HEK293 (cell line): ENCODE measurements around the gene HIRA.
A peak's percentile ranks its signal among the peaks of the same experiment; 100 is the strongest.

ENCODE experiments used
- CTCF ChIA-PET: fragments of 350-600 bp; formaldehyde crosslinking; extraction: SDS; loops from one replicate; lab custom pipeline; 2021; ENCODE audit warnings: antibody characterized with exemption; lab: Yijun Ruan, JAX
- POLR2A ChIA-PET: fragments of 300-600 bp; formaldehyde crosslinking; extraction: SDS; loops from one replicate; lab custom pipeline; 2020; ENCODE audit warnings: antibody characterized with exemption, inconsistent platforms; lab: Yijun Ruan, JAX
- H3K27ac ChIP-seq: fragments of 200-500 bp; sonication (Bioruptor generic); 2 replicates; pipeline ENCODE4 v1.5.1; 2014; ENCODE audit warnings: low read depth, low read length, control low read depth, inconsistent platforms; ENCODE audit errors: extremely low read depth
- H3K36me3 ChIP-seq, 2 experiments: fragments of 200-500 bp in 1 of 2; sonication (Bioruptor generic) in 1 of 2; 1 replicate in 1 of 2; 2 replicates in 1 of 2; pipeline ENCODE4 v1.5.1; 2014 to 2017; ENCODE audit warnings: inconsistent platforms in 2 of 2, low read length in 2 of 2; ENCODE audit not compliant: control insufficient read depth in 2 of 2, insufficient read depth in 1 of 2
- H3K4me1 ChIP-seq: fragments of 200-500 bp; sonication (Bioruptor generic); 2 replicates; pipeline ENCODE4 v1.5.1; 2014; ENCODE audit warnings: mild to moderate bottlenecking, low read length, inconsistent platforms; ENCODE audit not compliant: control insufficient read depth, insufficient read depth
- H3K4me3 ChIP-seq: 2 replicates; pipeline ENCODE4 v1.5.1; 2011; ENCODE audit warnings: low read depth, mild to moderate bottlenecking, control low read depth, low read length, moderate library complexity
- H3K9me3 ChIP-seq: fragments of 200-500 bp; sonication (Bioruptor generic); 2 replicates; pipeline ENCODE4 v1.5.1; 2014; ENCODE audit warnings: low read depth, low read length, inconsistent platforms; ENCODE audit not compliant: control insufficient read depth, insufficient read depth
- BCL11A ChIP-seq: fragments of 450-650 bp; formaldehyde crosslinking; IDR thresholded peaks from 2 replicates; pipeline ENCODE4 v1.5.1; 2016; ENCODE audit warnings: low read depth, missing biosample characterization, missing genetic modification characterization
- GLIS1 ChIP-seq: fragments of 450-650 bp; formaldehyde crosslinking; IDR thresholded peaks from 2 replicates; pipeline ENCODE4 v1.5.1; 2016; ENCODE audit warnings: missing biosample characterization, missing genetic modification characterization
- SCRT1 ChIP-seq: fragments of 450-650 bp; formaldehyde crosslinking; IDR thresholded peaks from 2 replicates; pipeline ENCODE4 v1.5.1; 2016; ENCODE audit warnings: missing biosample characterization, missing genetic modification characterization, borderline replicate concordance
- SCRT2 ChIP-seq: fragments of 450-650 bp; formaldehyde crosslinking; IDR thresholded peaks from 2 replicates; pipeline ENCODE4 v1.5.1; 2016; ENCODE audit warnings: missing biosample characterization, missing genetic modification characterization
- SP7 ChIP-seq: fragments of 450-650 bp; formaldehyde crosslinking; IDR thresholded peaks from 2 replicates; pipeline ENCODE4 v1.5.1; 2016; ENCODE audit warnings: missing biosample characterization, missing genetic modification characterization
- ZBTB17 ChIP-seq: fragments of 450-650 bp; formaldehyde crosslinking; IDR thresholded peaks from 2 replicates; pipeline ENCODE4 v1.5.1; 2016; ENCODE audit warnings: missing biosample characterization, missing genetic modification characterization
- ZNF132 ChIP-seq: fragments of 450-650 bp; formaldehyde crosslinking; IDR thresholded peaks from 2 replicates; pipeline ENCODE4 v1.5.1; 2017; ENCODE audit warnings: missing biosample characterization, missing genetic modification characterization, borderline replicate concordance
- ZNF473 ChIP-seq: fragments of 450-650 bp; formaldehyde crosslinking; IDR thresholded peaks from 2 replicates; pipeline ENCODE4 v1.5.1; 2017; ENCODE audit warnings: missing biosample characterization, missing genetic modification characterization
- TF ChIP-seq, protein P1 (sequence below): fragments of 450-650 bp; formaldehyde crosslinking; IDR thresholded peaks from 2 replicates; pipeline ENCODE4; 2016; ENCODE audit warnings: missing biosample characterization, missing genetic modification characterization
- TF ChIP-seq, protein P2 (sequence below): fragments of 450-650 bp; formaldehyde crosslinking; IDR thresholded peaks from 2 replicates; pipeline ENCODE4 v1.5.1; 2016; ENCODE audit warnings: missing biosample characterization, missing genetic modification characterization
- TF ChIP-seq, protein P3 (sequence below): fragments of 450-650 bp; formaldehyde crosslinking; IDR thresholded peaks from 2 replicates; pipeline ENCODE4 v1.5.1; 2017; ENCODE audit warnings: missing biosample characterization, missing genetic modification characterization

Gene HIRA

DNA sequence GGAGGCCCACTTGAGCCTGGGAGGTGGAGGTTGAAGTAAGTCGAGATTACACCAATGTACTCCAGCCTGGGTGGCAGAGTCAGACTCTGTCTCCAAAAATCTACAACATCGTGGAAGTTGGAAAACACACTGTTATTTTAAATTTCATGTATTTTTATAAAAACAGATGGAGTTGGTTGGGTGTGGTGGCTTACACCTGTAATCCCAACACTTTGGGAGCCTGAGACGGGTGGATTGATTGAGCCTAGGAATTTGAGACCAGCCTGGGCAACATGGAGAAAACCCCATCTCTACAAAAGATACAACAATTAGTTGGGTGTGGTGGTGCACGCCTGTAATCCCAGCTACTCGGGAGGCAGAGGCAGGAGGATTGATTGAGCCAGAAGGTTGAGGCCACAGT, 88.1 kb downstream of the HIRA start:
- TF ChIP-seq, protein P1, sequence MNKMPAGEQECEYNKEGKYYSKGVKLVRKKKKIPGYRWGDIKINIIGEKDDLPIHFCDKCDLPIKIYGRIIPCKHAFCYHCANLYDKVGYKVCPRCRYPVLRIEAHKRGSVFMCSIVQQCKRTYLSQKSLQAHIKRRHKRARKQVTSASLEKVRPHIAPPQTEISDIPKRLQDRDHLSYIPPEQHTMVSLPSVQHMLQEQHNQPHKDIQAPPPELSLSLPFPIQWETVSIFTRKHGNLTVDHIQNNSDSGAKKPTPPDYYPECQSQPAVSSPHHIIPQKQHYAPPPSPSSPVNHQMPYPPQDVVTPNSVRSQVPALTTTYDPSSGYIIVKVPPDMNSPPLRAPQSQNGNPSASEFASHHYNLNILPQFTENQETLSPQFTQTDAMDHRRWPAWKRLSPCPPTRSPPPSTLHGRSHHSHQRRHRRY (tag by site-specific recombination): no peak
- TF ChIP-seq, protein P2, sequence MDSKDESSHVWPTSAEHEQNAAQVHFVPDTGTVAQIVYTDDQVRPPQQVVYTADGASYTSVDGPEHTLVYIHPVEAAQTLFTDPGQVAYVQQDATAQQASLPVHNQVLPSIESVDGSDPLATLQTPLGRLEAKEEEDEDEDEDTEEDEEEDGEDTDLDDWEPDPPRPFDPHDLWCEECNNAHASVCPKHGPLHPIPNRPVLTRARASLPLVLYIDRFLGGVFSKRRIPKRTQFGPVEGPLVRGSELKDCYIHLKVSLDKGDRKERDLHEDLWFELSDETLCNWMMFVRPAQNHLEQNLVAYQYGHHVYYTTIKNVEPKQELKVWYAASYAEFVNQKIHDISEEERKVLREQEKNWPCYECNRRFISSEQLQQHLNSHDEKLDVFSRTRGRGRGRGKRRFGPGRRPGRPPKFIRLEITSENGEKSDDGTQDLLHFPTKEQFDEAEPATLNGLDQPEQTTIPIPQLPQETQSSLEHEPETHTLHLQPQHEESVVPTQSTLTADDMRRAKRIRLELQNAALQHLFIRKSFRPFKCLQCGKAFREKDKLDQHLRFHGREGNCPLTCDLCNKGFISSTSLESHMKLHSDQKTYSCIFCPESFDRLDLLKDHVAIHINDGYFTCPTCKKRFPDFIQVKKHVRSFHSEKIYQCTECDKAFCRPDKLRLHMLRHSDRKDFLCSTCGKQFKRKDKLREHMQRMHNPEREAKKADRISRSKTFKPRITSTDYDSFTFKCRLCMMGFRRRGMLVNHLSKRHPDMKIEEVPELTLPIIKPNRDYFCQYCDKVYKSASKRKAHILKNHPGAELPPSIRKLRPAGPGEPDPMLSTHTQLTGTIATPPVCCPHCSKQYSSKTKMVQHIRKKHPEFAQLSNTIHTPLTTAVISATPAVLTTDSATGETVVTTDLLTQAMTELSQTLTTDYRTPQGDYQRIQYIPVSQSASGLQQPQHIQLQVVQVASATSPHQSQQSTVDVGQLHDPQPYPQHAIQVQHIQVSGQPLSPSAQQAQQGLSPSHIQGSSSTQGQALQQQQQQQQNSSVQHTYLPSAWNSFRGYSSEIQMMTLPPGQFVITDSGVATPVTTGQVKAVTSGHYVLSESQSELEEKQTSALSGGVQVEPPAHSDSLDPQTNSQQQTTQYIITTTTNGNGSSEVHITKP (tag by site-specific recombination): no peak
- TF ChIP-seq ZNF473: no peak
- no peak for TF ChIP-seq ZBTB17 (tag by site-specific recombination)
- POLR2A ChIA-PET: interaction anchor here (0.6 kb wide), 1 partner anchor 26 kb away, joined by 3 read pairs; no protein-coding TSS in a partner anchor
- CTCF ChIA-PET: no interaction called here

DNA sequence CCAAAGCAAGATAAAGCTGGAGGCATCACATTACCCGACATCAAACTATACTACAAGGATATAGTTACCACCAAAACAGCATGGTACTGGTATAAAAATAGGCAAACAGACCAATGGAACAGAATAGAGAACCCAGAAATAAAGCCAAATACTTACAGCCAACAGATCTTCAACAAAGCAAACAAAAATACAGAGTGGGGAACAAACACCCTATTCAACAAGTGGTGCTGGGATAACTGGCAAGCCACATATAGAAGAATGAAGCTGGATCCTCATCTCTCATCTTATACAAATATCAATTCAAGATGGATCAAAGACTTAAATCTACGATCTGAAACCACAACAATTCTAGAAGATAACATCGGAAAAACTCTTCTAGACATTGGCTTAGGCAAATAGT, 90.0 kb downstream of the HIRA start:
- H3K4me3 ChIP-seq: no peak overlapping the region
- H3K9me3 ChIP-seq: no peaks in the 10 kb centered on the region
- H3K36me3 ChIP-seq: peaks cover 19 to 74% of the 10 kb centered on the region in 2 experiments
- no peaks in the 10 kb centered on the region for H3K4me1 ChIP-seq
- ChIA-PET CTCF (interaction anchor here (0.9 kb wide), 1 partner anchor 162 kb away, joined by 3 read pairs; no protein-coding TSS in a partner anchor), POLR2A (no interaction called here)
- no peak overlapping the region for H3K27ac ChIP-seq
- TF ChIP-seq SCRT2 (tag by site-specific recombination): peak; percentile 81
- no peak for TF ChIP-seq BCL11A
- TF ChIP-seq SCRT1 (tag by site-specific recombination): peak; percentile 61; the same call in 1 of the 2 replicates

More for the DNA sequence above, 88.1 kb downstream of the HIRA start:
- no peak overlapping the region for H3K4me3 ChIP-seq
- peaks cover 19 to 78% of the 10 kb centered on the region in 2 experiments for H3K36me3 ChIP-seq
- H3K27ac ChIP-seq: no peak overlapping the region
- no peaks in the 10 kb centered on the region for H3K4me1 ChIP-seq
- no peaks in the 10 kb centered on the region for H3K9me3 ChIP-seq

DNA sequence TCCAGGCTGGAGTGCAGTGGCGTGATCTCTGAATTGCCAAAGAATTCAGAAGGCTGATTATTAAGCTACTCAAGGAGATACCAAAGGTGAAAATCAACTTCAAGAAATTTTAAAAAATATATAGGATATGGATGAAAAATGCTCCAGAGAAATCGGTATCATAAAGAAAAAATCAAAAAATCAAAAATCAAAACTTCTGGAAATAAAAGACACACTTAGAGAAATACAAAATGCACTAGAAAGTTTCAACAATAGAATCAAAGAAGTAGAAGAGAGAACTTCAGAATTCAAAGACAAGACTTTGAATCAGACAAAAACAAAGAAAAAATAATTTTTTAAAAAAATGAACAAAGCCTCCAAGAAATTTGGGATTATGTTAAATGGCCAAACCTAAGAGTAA, 94.4 kb downstream of the HIRA start:
- Histone ChIP-seq H3K27ac (no peak overlapping the region), H3K4me3 (no peak overlapping the region), H3K36me3 (peaks cover 8 to 60% of the 10 kb centered on the region in 2 experiments; a peak in 2 of 3 replicates), H3K9me3 (no peaks in the 10 kb centered on the region), H3K4me1 (no peaks in the 10 kb centered on the region)
- ChIA-PET CTCF (no interaction called here), POLR2A (no interaction called here)
- no peak for TF ChIP-seq ZNF132 (tag by site-specific recombination)
- no peak for TF ChIP-seq SP7 (tag by site-specific recombination)
- TF ChIP-seq GLIS1 (tag by site-specific recombination): no peak
- TF ChIP-seq, protein P3, sequence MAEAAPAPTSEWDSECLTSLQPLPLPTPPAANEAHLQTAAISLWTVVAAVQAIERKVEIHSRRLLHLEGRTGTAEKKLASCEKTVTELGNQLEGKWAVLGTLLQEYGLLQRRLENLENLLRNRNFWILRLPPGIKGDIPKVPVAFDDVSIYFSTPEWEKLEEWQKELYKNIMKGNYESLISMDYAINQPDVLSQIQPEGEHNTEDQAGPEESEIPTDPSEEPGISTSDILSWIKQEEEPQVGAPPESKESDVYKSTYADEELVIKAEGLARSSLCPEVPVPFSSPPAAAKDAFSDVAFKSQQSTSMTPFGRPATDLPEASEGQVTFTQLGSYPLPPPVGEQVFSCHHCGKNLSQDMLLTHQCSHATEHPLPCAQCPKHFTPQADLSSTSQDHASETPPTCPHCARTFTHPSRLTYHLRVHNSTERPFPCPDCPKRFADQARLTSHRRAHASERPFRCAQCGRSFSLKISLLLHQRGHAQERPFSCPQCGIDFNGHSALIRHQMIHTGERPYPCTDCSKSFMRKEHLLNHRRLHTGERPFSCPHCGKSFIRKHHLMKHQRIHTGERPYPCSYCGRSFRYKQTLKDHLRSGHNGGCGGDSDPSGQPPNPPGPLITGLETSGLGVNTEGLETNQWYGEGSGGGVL: no peak
